ENCODE measurements around the gene NEK2.

DNA sequence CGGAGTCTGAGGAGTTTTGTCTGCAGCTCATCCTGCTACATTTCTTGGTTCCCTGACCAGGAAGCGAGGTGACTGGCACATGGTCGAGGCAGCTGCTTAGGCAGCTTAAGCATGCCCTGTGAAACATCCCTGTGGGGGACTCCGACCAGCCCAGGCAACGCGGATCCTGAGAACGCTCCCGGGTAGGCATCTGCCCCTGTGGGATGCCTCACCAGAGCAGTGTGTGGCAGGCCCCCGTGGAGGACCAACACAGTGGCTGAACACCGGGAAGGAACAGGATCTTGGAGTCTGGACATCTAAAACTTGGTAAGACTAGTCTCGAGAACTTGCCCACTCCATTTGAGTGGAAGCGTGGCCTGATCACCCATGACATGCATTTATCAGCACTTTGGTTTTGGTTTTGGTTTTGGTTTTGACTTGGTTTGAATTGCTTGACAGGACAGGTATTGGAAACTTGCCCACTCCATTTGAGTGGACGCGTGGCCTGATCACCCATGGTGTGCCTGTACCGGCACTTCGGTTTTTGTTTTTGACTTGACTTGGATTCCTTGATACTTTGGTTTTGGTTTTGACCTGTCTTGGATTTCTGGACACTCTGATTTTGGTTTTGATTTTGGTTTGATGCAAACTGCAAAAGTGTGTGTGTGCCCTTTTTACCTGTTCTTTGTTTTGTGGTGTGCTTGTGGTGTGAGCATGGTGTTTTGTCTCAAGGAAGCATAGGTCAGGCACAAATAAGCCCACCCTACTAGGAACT lies 12.2 kb upstream of the NEK2 start:
- TF ChIP-seq NCOA1 (CRISPR knock-in tag; IDR thresholded peaks at IDR 0.05) (no peak), TARDBP (CRISPR knock-in tag; IDR thresholded peaks at IDR 0.05) (no peak), KAT2B (IDR thresholded peaks at IDR 0.05; ENCODE audit: borderline replicate concordance, low read depth, low read length) (no peak), U2AF2 (IDR thresholded peaks at IDR 0.05; ENCODE audit: low read depth, low read length) (no peak), ZNF546 (CRISPR knock-in tag; conservative IDR thresholded peaks at IDR 0.05) (no peak), BORCS8-MEF2B (CRISPR knock-in tag; IDR thresholded peaks at IDR 0.05) (no peak), PHF5A (CRISPR knock-in tag; IDR thresholded peaks at IDR 0.05; ENCODE audit: low read depth, unreplicated experiment) (no peak), JUND (CRISPR knock-in tag; IDR thresholded peaks at IDR 0.05) (no peak), SOX13 (IDR thresholded peaks at IDR 0.05) (no peak), SOX13 (CRISPR knock-in tag; conservative IDR thresholded peaks at IDR 0.05 in 1 of 2, IDR thresholded peaks at IDR 0.05 in 1 of 2) (no peak)
- TF ChIP-seq, protein P1, sequence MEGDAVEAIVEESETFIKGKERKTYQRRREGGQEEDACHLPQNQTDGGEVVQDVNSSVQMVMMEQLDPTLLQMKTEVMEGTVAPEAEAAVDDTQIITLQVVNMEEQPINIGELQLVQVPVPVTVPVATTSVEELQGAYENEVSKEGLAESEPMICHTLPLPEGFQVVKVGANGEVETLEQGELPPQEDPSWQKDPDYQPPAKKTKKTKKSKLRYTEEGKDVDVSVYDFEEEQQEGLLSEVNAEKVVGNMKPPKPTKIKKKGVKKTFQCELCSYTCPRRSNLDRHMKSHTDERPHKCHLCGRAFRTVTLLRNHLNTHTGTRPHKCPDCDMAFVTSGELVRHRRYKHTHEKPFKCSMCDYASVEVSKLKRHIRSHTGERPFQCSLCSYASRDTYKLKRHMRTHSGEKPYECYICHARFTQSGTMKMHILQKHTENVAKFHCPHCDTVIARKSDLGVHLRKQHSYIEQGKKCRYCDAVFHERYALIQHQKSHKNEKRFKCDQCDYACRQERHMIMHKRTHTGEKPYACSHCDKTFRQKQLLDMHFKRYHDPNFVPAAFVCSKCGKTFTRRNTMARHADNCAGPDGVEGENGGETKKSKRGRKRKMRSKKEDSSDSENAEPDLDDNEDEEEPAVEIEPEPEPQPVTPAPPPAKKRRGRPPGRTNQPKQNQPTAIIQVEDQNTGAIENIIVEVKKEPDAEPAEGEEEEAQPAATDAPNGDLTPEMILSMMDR (CRISPR knock-in tag; IDR thresholded peaks at IDR 0.05) = no peak
- TF ChIP-seq, protein P2, sequence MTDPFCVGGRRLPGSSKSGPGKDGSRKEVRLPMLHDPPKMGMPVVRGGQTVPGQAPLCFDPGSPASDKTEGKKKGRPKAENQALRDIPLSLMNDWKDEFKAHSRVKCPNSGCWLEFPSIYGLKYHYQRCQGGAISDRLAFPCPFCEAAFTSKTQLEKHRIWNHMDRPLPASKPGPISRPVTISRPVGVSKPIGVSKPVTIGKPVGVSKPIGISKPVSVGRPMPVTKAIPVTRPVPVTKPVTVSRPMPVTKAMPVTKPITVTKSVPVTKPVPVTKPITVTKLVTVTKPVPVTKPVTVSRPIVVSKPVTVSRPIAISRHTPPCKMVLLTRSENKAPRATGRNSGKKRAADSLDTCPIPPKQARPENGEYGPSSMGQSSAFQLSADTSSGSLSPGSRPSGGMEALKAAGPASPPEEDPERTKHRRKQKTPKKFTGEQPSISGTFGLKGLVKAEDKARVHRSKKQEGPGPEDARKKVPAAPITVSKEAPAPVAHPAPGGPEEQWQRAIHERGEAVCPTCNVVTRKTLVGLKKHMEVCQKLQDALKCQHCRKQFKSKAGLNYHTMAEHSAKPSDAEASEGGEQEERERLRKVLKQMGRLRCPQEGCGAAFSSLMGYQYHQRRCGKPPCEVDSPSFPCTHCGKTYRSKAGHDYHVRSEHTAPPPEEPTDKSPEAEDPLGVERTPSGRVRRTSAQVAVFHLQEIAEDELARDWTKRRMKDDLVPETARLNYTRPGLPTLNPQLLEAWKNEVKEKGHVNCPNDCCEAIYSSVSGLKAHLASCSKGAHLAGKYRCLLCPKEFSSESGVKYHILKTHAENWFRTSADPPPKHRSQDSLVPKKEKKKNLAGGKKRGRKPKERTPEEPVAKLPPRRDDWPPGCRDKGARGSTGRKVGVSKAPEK (CRISPR knock-in tag; IDR thresholded peaks at IDR 0.05; ENCODE audit: borderline replicate concordance) = no peak
- TF ChIP-seq, protein P3, sequence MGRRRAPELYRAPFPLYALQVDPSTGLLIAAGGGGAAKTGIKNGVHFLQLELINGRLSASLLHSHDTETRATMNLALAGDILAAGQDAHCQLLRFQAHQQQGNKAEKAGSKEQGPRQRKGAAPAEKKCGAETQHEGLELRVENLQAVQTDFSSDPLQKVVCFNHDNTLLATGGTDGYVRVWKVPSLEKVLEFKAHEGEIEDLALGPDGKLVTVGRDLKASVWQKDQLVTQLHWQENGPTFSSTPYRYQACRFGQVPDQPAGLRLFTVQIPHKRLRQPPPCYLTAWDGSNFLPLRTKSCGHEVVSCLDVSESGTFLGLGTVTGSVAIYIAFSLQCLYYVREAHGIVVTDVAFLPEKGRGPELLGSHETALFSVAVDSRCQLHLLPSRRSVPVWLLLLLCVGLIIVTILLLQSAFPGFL (CRISPR knock-in tag; IDR thresholded peaks at IDR 0.05) = no peak
- TF ChIP-seq, protein P4, sequence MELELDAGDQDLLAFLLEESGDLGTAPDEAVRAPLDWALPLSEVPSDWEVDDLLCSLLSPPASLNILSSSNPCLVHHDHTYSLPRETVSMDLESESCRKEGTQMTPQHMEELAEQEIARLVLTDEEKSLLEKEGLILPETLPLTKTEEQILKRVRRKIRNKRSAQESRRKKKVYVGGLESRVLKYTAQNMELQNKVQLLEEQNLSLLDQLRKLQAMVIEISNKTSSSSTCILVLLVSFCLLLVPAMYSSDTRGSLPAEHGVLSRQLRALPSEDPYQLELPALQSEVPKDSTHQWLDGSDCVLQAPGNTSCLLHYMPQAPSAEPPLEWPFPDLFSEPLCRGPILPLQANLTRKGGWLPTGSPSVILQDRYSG (CRISPR knock-in tag; IDR thresholded peaks at IDR 0.05) = no peak
- TF ChIP-seq, protein P5, sequence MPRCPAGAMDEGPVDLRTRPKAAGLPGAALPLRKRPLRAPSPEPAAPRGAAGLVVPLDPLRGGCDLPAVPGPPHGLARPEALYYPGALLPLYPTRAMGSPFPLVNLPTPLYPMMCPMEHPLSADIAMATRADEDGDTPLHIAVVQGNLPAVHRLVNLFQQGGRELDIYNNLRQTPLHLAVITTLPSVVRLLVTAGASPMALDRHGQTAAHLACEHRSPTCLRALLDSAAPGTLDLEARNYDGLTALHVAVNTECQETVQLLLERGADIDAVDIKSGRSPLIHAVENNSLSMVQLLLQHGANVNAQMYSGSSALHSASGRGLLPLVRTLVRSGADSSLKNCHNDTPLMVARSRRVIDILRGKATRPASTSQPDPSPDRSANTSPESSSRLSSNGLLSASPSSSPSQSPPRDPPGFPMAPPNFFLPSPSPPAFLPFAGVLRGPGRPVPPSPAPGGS (CRISPR knock-in tag; IDR thresholded peaks at IDR 0.05) = no peak

Data from HepG2 (cell line).